ENCODE measurements around the gene HOXA9.

Gene HOXA9

DNA sequence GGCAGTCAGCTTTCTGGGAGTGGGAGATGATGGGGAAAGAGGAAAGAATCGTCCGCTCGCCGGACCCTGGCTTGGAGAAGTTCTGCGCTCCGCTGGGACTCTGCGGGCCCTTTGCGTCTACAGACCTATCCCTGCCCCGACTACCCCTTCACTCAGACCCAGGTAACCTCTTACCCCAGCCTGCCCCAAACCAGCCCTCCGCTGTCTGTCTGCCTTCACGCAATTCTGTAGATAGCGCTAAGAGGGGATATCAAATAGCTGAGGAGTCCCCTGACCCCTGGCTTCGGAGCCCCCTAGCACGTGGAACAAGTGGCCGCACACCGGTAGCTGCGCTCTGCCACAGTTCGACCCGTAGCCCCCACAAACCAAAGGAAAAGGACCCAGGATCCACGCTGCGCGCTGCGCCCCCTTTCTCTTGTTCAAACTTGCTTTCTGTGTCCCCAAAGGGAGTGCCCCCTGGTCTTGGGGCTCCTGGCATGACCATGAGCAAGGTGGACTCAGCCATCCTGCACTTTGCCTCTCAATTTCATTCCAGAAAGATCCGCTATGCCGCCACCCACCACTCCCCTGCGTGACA is 41.8 kb downstream of the HOXA9 start:
- TF ChIP-seq POLR2AphosphoS5 (IDR thresholded peaks at IDR 0.05; ENCODE audit: low read depth) (no peak), GABPA (IDR thresholded peaks at IDR 0.05; ENCODE audit: low read depth) (no peak), REST (IDR thresholded peaks at IDR 0.05; ENCODE audit: insufficient replicate concordance, low read depth) (no peak), SPI1 (IDR thresholded peaks at IDR 0.05; ENCODE audit: borderline replicate concordance, low read depth) (no peak), CTCF (IDR thresholded peaks at IDR 0.05; ENCODE audit: insufficient read depth, low read length) (no peak)
- Histone ChIP-seq H3K4me3 (replicated peaks; ENCODE audit: insufficient read depth, low read length) (no peak overlapping the region), H3K27me3 (ENCODE audit: insufficient read depth, poor library complexity, severe bottlenecking) (peaks cover 4% of the 10 kb centered on the region), H3K27ac (replicated peaks) (no peak overlapping the region)
- no peak for DNase-seq (ENCODE audit: low read depth in 1 of 2, low spot score in 1 of 2)

DNA sequence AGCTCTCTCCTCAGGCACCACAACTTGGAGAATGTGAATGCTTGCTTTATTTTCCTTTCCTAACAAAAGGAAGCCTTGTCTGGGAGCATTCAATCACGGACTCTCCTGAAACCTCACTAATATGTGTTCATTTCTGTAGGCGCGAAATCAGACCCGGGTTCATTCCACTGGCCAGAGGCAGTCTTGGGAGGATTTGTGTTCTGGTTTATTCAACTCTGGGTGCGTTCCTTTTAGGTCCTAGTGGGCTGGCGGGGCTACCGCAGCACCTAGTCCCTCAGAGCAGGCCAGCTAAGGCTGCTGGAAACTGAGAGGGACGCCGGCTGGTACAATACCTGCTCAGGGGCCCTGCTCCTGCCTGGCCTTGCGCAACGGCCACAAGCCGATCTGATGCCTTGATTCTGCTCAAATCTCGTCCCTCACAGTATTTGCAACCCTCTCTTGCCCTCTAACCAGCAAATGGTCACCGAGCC is 42.3 kb downstream of the HOXA9 start:
- Histone ChIP-seq H3K4me3 (replicated peaks; ENCODE audit: insufficient read depth, low read length) (no peak overlapping the region), H3K27ac (replicated peaks) (no peak overlapping the region), H3K27me3 (ENCODE audit: insufficient read depth, poor library complexity, severe bottlenecking) (peaks cover 4% of the 10 kb centered on the region)
- DNase-seq (ENCODE audit: low read depth in 1 of 2, low spot score in 1 of 2) = no peak
- TF ChIP-seq REST (IDR thresholded peaks at IDR 0.05; ENCODE audit: insufficient replicate concordance, low read depth) = no peak
- TF ChIP-seq POLR2AphosphoS5 (IDR thresholded peaks at IDR 0.05; ENCODE audit: low read depth) = no peak
- TF ChIP-seq SPI1 (IDR thresholded peaks at IDR 0.05; ENCODE audit: borderline replicate concordance, low read depth) = no peak
- TF ChIP-seq CTCF (IDR thresholded peaks at IDR 0.05; ENCODE audit: insufficient read depth, low read length) = no peak
- no peak for TF ChIP-seq GABPA (IDR thresholded peaks at IDR 0.05; ENCODE audit: low read depth)

DNA sequence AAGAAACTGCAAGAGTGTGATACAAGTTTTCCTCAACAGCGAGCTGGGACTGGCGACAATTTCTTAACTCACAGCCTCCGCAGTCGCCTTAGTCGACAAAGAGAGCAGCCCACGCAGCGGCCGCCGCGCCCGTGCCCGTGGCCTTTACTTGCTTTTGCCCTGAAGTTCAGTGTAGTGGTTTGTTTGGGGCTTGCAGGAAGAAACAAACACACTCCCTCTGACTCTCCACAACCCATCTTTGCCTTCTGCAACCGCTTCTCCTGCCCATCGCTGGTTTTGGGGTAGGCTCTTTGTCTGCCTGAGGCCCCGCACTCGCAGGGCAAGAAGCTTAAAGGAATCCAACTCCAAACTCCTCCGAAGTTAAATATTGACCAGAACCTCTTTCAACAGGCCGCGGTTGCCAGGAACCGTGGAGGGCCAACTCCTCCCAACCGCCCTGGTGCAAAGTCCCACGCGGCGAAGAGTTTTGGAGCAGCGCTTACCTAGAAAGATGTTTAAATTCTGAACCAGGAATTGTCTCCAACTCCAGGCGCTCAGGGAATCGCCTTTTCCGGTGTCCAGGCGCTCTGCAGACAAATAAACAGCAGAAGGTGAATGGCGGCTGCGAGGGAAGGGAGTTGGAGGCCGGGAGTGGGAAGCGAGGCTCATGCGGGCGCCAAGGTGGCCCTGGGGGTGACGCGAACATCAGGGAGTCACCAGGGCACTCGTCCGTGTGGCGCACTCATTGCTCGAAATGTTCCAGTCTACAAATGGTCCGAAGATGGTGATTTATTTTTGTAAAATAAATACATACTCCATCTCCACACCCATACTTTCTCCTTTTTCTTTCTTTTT is 43.0 kb downstream of the HOXA9 start:
- H3K27me3 ChIP-seq (ENCODE audit: insufficient read depth, poor library complexity, severe bottlenecking) = peaks cover 4% of the 10 kb centered on the region
- TF ChIP-seq POLR2AphosphoS5 (IDR thresholded peaks at IDR 0.05; ENCODE audit: low read depth) (no peak), GABPA (IDR thresholded peaks at IDR 0.05; ENCODE audit: low read depth) (no peak), REST (IDR thresholded peaks at IDR 0.05; ENCODE audit: insufficient replicate concordance, low read depth) (no peak), SPI1 (IDR thresholded peaks at IDR 0.05; ENCODE audit: borderline replicate concordance, low read depth) (no peak), CTCF (IDR thresholded peaks at IDR 0.05; ENCODE audit: insufficient read depth, low read length) (no peak)
- H3K4me3 ChIP-seq (replicated peaks; ENCODE audit: insufficient read depth, low read length) = no peak overlapping the region
- no peak overlapping the region for H3K27ac ChIP-seq (replicated peaks)
- no peak for DNase-seq (ENCODE audit: low read depth in 1 of 2, low spot score in 1 of 2)
